GM12873 (cell line): ENCODE results near the gene ERN2.

Experiments used
- CTCF ChIP-seq: IDR thresholded peaks from 2 replicates; pipeline ENCODE4 v1.5.1; 2012; ENCODE audit warnings: low read depth, mild to moderate bottlenecking, moderate library complexity, low read length, control low read depth; ENCODE audit not compliant: insufficient read depth; ENCODE audit errors: missing control alignments

ERN2 gene

GRCh38 chr16:23726710-23727109, 13.7 kb upstream of the ERN2 start:
- TF ChIP-seq CTCF = no peak

GRCh38 chr16:23724785-23725131, 11.7 kb upstream of the ERN2 start:
- no peak for TF ChIP-seq CTCF

GRCh38 chr16:23724096-23724784, 11.2 kb upstream of the ERN2 start:
- TF ChIP-seq CTCF = no peak

GRCh38 chr16:23716484-23716883, 3.5 kb upstream of the ERN2 start:
- TF ChIP-seq CTCF = no peak

- TF ChIP-seq CTCF = no peak
These were observed 1.2 kb downstream of the ERN2 start for GRCh38 chr16:23711785-23712184.

GRCh38 chr16:23710504-23710903, 2.5 kb downstream of the ERN2 start:
- no peak for TF ChIP-seq CTCF

GRCh38 chr16:23710008-23710407, 3.0 kb downstream of the ERN2 start:
- no peak for TF ChIP-seq CTCF
